Articular chondrocyte of knee joint (primary cell): ENCODE measurements around the gene GYS1. TPM values are rescaled to one million over a fixed set of nuclear protein-coding genes. Genes with fewer than 3 reads are reported as not detected.

Experiments used
- small RNA-seq: library from RNA; depleted of rRNA; stranded (forward); fragments of <200 nt; gene quantifications from one replicate; pipeline ENCODE3, GENCODE V24; 2012
- total RNA-seq: library from RNA; depleted of rRNA; stranded (reverse); fragments of >200 nt; gene quantifications from 2 replicates; pipeline ENCODE4 v1.2.3, GENCODE V29; 2012

The GYS1 gene
- total RNA-seq = 37.5 and 61.8 TPM in 2 replicates

GRCh38 chr19:48993175-48994034 lies at the start of gene GYS1, which contains the start of gene RUVBL2:
TSS of gene GYS1 (minus strand) at chr19:48993309. CDS start at chr19:48993112, 197 bp downstream.
TSS of gene RUVBL2 (plus strand) at chr19:48993887. CDS start at chr19:48993912, 25 bp downstream.

GRCh38 chr19:49036815-49037214 lies 43.7 kb upstream of the GYS1 start, which contains the start of gene CGB1:
TSS of gene CGB1 (minus strand) at chr19:49036895. CDS start at chr19:49036711, 184 bp downstream.

GRCh38 chr19:49031642-49032301 lies 38.7 kb upstream of the GYS1 start, which contains the start of gene CGB2:
TSS of gene CGB2 (plus strand) at chr19:49031890. CDS start at chr19:49032096, 206 bp downstream.

GRCh38 chr19:49024233-49024632 lies 31.1 kb upstream of the GYS1 start, which contains the start of gene CGB3:
TSS of gene CGB3 (minus strand) at chr19:49024333. CDS start at chr19:49023971, 362 bp downstream.

GRCh38 chr19:49017041-49017665 lies 24.0 kb upstream of the GYS1 start, which contains the start of gene LHB:
TSS of gene LHB (minus strand) at chr19:49017091. CDS start at chr19:49017081, 10 bp downstream.

GRCh38 chr19:48965040-48965805 lies 27.9 kb downstream of the GYS1 start, which contains the start of gene FTL:
TSS of gene FTL (plus strand) at chr19:48965309. CDS start at chr19:48965508, 199 bp downstream.

GRCh38 chr19:48954595-48955307 lies 38.4 kb downstream of the GYS1 start, which contains the start of gene BAX:
TSS of gene BAX (plus strand) at chr19:48954875. CDS start at chr19:48954929, 54 bp downstream.

GRCh38 chr19:48933382-48933932 lies 59.7 kb downstream of the GYS1 start, which contains the start of gene DHDH:
TSS of gene DHDH (plus strand) at chr19:48933699. CDS start at chr19:48933722, 23 bp downstream.

Small RNAs within 50 kb of the gene (small RNA-seq; reads per million reads assigned to genes)
- not detected for gene AC026803.1
- gene MIR6798 = not detected

Other genes starting within 250 kb of the GYS1 start
- gene IZUMO1, start 246.4 kb downstream of the GYS1 start, total RNA-seq = not detected in 2 replicates
- 0.22 TPM in 1 of 2 replicates, not detected in the other for gene FUT1, start 240.7 kb downstream of the GYS1 start, total RNA-seq
- not detected in 2 replicates for gene FGF21, start 237.8 kb downstream of the GYS1 start, total RNA-seq
- gene BCAT2, start 182.3 kb downstream of the GYS1 start, total RNA-seq = 21.4 and 28.0 TPM in 2 replicates
- gene HSD17B14, start 156.8 kb downstream of the GYS1 start, total RNA-seq = 2.2 and 6.8 TPM in 2 replicates
- 23.1 and 31.3 TPM in 2 replicates for gene PLEKHA4, start 124.7 kb downstream of the GYS1 start, total RNA-seq
- gene PPP1R15A, start 120.9 kb downstream of the GYS1 start, total RNA-seq = 59.2 and 70.2 TPM in 2 replicates
- gene TULP2, start 94.6 kb downstream of the GYS1 start, total RNA-seq = 0.11 TPM in 1 of 2 replicates, not detected in the other
- 258 and 269 TPM in 2 replicates for gene NUCB1, start 93.0 kb downstream of the GYS1 start, total RNA-seq
- gene DHDH, start 59.6 kb downstream of the GYS1 start, total RNA-seq = 0.13 and 0.32 TPM in 2 replicates
- gene BAX, start 38.4 kb downstream of the GYS1 start, total RNA-seq = 34.5 and 37.1 TPM in 2 replicates
- 3,310 and 5,078 TPM in 2 replicates for gene FTL, start 28.0 kb downstream of the GYS1 start, total RNA-seq
- gene RUVBL2, start 578 bp upstream of the GYS1 start, total RNA-seq = 121 and 122 TPM in 2 replicates
- not detected in 2 replicates for gene LHB, start 23.8 kb upstream of the GYS1 start, total RNA-seq
- not detected in 2 replicates for gene CGB3, start 31.0 kb upstream of the GYS1 start, total RNA-seq
- gene CGB2, start 38.6 kb upstream of the GYS1 start, total RNA-seq = not detected in 2 replicates
- gene CGB1, start 43.6 kb upstream of the GYS1 start, total RNA-seq = not detected in 2 replicates
- gene CGB5, start 50.5 kb upstream of the GYS1 start, total RNA-seq = not detected in 2 replicates
- not detected in 2 replicates for gene CGB8, start 55.8 kb upstream of the GYS1 start, total RNA-seq
- gene CGB7, start 64.4 kb upstream of the GYS1 start, total RNA-seq = 0.13 and 0.32 TPM in 2 replicates
- gene NTF4, start 71.5 kb upstream of the GYS1 start, total RNA-seq = not detected in 2 replicates
- gene KCNA7, start 79.4 kb upstream of the GYS1 start, total RNA-seq = not detected in 2 replicates
- 85.6 and 88.4 TPM in 2 replicates for gene SNRNP70, start 92.1 kb upstream of the GYS1 start, total RNA-seq
- gene LIN7B, start 121.1 kb upstream of the GYS1 start, total RNA-seq = 2.8 and 3.7 TPM in 2 replicates
- 0.26 and 0.65 TPM in 2 replicates for gene C19orf73, start 125.8 kb upstream of the GYS1 start, total RNA-seq
- gene PPFIA3, start 126.2 kb upstream of the GYS1 start, total RNA-seq = 0.91 and 1.4 TPM in 2 replicates
- gene HRC, start 162.1 kb upstream of the GYS1 start, total RNA-seq = not detected in 2 replicates
- 13.4 and 17.0 TPM in 2 replicates for gene TRPM4, start 164.5 kb upstream of the GYS1 start, total RNA-seq